Omental fat pad (tissue), 4 donors: ENCODE results near the gene PKDCC. TPM values are rescaled to one million over a fixed set of nuclear protein-coding genes. Genes with fewer than 3 reads are reported as not detected.

Source experiments
- ATAC-seq: fragments of 150-250 bp; one replicate; pipeline ENCODE4 v1.9.1; 2016; ENCODE audit warnings: mild to moderate bottlenecking, moderate library complexity; ENCODE audit not compliant: low FRiP score
- DNase-seq: peaks from one replicate; pipeline ENCODE4 v3.0.0-alpha.2; 2019; ENCODE audit warnings: low spot score
- total RNA-seq, 4 donors: library from RNA; depleted of rRNA; stranded (reverse); fragments of >200 nt; gene quantifications; one replicate each; pipeline ENCODE4 v1.1.0, GENCODE V29; 2016
- TF ChIP-seq, protein P1 (sequence below), 3 donors: fragments of 450-650 bp; IDR thresholded peaks; one replicate each; pipeline ENCODE4 v1.5.1; 2016 to 2017; ENCODE audit warnings: antibody characterized with exemption in 3 of 3, mild to moderate bottlenecking in 3 of 3, moderate library complexity in 2 of 3

Gene PKDCC
- total RNA-seq, 4 donors from 2014 or later: 72.6 to 307 (median 149) TPM

DNA sequence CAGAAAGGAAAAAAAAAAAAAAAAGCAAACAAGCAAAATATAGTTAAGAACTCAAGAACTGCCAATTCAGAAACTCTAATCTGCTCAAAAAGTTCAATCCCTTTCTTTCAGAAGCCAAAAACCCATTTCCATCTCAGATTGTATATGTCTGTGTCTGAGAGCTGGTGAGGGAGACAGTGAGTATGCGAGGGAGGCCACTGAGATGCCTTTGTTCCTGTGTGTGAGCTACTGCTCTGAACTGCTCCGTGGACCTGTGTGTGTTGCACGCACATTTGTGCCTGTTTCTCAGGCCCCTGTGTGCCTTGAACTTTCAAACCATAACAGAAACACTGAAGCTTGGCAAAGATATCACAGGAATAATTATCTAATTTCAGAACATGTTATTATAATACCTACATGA is 2.5 kb upstream of the PKDCC start:
- TF ChIP-seq, protein P1, sequence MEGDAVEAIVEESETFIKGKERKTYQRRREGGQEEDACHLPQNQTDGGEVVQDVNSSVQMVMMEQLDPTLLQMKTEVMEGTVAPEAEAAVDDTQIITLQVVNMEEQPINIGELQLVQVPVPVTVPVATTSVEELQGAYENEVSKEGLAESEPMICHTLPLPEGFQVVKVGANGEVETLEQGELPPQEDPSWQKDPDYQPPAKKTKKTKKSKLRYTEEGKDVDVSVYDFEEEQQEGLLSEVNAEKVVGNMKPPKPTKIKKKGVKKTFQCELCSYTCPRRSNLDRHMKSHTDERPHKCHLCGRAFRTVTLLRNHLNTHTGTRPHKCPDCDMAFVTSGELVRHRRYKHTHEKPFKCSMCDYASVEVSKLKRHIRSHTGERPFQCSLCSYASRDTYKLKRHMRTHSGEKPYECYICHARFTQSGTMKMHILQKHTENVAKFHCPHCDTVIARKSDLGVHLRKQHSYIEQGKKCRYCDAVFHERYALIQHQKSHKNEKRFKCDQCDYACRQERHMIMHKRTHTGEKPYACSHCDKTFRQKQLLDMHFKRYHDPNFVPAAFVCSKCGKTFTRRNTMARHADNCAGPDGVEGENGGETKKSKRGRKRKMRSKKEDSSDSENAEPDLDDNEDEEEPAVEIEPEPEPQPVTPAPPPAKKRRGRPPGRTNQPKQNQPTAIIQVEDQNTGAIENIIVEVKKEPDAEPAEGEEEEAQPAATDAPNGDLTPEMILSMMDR (IDR thresholded peaks at IDR 0.05): no peak
- DNase-seq (no peak), ATAC-seq (no peak)

DNA sequence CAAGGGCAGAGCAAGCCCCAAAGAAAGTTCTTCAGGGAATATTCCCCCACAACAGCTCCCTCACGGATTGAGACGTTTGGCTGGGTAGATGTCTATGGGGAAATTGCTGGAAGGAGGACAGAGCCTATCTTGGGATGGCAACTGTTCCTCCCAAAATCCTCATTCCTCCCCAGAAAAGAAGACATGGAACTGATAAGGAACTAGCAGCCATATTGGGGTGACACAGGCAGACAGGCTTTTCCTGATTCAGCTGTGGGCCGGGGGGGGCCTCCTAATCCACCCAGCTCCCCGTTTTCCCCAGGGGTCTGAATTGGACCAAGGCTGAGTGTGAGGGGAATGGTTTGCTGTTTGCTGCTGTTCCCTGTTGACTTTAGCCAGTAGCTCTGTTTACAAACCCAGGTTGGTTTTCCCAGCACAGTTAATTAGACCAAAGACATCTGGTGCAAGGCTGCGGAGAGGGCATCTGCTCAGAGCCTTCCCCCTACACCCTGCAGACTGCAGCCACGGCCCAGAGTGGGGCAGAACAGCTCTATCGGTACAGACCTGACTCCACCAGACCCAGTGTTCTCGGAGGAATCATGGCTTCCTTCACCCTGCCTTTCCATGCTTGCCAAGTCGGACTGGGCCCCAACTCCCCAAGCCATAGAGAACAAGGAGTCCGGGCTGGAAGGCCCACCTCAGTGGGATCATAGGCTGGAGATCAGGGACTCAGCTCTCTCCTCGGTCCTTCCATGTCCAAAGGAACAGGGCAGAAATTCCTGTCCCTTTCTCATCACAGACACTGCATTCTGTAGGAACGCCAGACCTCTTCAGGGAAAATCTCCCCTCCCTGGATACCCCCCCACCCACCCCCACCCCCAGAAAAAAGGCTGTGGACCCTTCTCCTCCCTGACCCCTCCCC is 1.7 kb upstream of the PKDCC start:
- TF ChIP-seq, protein P1 (IDR thresholded peaks at IDR 0.05): no peak
- no peak for DNase-seq
- ATAC-seq: no peak

DNA sequence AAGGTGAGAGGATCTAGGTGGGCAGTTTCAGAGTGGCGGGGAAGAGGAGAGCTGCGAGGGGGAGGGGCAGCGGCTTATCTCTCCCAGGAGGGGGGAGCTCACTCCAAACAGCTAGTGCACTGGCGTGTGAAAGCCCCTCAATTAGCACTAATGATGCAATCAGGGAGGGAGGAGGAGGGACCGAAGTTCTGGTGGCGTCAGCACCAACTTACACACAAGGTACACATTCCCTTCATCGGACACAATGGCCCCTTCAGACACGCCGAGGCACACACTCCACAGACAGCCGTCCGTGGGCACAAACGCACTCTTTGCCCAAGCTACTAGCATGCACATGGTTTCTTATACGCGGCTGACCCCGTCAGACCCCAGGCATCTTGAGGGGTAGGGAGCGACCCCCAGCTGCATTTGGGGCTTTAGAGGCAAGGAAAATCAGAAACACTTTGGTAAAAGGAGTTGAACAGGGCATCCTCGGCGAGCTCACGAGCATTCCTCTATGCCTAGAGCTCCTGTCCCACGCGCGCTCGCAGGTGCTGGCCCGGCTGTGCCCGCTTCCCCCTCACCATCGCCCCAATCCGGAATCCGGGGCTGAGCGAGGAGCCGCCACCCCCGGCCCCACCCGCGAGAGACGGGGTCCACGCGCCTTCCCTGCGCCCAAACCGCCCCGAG is 868 bp upstream of the PKDCC start:
- ATAC-seq: peak; percentile 3
- TF ChIP-seq, protein P1 (IDR thresholded peaks at IDR 0.05): no peak
- DNase-seq: no peak

DNA sequence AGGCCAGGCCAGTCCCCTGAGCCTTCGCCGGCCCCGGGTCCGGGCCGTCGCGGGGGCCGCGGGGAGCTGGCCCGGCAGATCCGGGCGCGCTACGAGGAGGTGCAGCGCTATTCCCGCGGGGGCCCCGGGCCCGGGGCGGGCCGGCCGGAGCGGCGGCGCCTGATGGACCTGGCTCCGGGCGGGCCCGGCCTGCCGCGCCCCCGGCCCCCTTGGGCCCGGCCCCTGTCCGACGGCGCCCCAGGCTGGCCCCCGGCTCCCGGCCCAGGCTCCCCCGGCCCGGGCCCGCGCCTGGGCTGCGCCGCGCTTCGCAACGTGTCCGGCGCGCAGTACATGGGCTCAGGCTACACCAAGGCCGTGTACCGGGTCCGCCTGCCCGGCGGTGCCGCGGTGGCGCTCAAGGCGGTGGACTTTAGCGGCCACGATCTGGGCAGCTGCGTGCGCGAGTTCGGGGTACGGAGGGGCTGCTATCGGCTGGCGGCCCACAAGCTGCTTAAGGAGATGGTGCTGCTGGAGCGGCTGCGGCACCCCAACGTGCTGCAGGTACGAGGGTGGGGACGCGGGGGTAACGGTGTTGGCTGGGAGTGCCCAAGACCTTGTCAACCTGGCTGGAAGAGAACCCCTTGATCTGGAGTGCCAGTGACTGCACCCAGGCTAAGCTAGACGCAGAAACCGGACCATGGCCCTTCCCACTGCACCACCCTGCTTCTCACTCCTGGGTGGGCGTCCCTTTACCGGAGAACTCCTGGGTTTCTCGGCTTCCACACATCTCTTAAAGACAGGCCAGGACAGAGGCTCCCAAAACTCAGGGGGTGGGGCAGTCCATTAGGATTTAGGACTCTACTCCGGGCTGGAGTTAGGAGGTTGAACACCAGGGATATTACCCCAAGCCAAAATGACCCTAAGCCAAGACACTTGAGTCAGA is 739 bp downstream of the PKDCC start:
- ATAC-seq (peak; percentile 6), DNase-seq (no peak)
- TF ChIP-seq, protein P1 (IDR thresholded peaks at IDR 0.05): no peak

DNA sequence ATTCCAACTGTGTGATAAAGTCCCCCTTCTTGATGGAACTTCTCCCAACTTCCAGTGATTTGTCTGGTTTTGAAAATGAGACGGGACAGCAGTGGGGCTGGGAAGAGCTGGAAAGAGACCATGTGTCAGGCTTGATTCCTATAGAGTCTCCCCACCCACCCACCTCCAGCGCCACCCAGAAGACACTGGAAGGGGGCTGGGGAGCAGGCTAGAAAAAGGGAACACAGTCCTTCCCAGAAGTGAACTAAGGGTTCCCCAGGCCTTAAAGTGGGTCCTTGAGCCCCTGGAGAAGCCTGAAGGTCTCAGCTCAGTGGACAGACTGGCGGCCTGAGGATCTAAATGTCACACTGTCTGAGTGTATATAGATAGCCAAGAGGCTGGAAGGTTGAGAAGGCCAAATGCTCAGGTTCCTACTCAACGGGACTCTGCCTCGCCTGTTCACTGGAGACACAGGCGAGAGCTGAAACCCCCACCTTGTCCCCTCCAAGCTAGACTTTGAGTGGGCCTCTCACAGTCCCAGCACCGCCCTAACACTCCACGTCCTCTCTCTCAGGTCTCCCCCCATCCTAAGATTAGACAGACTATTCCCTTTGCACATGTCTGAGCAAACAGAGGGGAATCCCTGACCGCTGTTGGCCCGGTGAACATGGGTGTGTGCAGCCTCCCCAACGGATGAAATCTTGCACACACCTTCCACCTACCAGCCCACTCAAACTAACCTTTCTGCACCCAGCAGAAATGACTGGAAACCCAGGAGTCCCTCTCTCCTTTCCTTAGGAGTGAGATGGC is 1.6 kb downstream of the PKDCC start:
- TF ChIP-seq, protein P1 (IDR thresholded peaks at IDR 0.05): no peak
- no peak for ATAC-seq
- no peak for DNase-seq
